GM12873 (cell line): ENCODE data around the gene ADGRG1.

Experiments
- CTCF ChIP-seq: IDR thresholded peaks from 2 replicates; pipeline ENCODE4 v1.5.1; 2012; ENCODE audit warnings: low read depth, mild to moderate bottlenecking, moderate library complexity, low read length, control low read depth; ENCODE audit not compliant: insufficient read depth; ENCODE audit errors: missing control alignments

The ADGRG1 gene

DNA sequence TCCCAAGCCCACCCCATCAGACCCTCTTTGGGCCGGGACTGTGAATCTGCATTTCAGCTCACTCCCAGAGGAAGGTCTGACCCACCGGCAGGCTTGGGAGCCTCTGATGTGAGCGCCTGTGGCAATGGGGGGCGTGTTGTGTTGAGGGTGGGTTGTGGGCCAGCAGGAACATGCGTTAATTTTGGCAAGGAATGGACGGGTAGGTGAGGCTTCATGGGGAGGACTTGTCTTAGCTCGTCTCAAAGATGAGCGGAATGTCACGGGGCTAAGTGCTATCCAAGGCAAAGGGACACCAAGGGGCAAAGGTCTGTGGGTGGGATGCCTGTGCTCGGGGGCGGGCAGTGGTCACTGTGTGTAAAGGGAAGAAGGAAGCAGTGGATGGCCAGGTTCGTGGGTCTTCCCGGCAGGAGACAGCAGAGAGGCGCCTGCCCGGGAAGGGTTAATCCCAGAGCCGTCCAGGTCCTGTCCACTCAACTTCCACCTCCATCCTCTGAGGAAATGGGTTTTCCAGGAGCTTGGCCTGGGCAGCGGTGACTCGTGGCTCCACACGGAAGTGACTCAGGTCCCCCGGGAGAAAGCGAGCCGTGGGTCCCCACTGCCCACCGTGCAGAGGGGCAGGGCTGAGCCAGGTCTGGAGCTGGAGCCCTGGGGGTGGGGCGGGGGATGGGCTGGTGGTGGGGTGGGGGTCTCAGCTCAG, 17.4 kb downstream of the ADGRG1 start:
- TF ChIP-seq CTCF: no peak

DNA sequence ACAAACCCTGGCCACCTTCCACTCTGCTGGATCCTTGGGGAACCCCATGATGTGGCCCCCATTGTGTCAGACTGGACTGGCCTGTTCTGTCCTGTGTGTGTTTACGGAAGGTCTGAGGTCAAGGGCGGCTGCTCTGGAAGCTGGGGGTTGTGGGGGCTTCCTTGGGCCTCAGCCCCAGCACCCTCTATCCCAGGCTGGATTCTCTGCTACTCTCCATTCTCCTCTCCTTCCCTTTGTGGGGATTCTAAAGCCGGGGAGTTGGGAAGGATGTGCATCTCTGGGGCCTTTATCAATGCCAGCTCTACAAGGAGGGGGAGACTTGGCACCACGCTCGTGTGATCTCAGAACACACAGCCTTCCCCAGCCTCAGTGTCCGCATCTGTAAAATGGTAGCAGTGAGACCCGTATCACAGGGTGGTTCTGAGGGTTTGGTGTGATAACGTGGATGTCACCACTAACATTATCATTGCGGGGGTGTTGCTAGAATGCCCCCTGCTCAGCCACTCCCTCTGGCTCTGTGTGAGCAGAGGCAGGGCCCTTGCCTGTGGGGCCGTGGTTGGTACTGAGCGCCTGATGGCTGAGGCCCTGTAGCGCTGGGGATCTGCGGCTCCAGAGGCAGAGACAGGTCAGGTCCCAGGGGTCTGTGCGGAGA, 18.1 kb downstream of the ADGRG1 start:
- TF ChIP-seq CTCF: no peak

- TF ChIP-seq CTCF: no peak
These were observed 18.9 kb downstream of the ADGRG1 start for GRCh38 chr16:57647136-57647875.

DNA sequence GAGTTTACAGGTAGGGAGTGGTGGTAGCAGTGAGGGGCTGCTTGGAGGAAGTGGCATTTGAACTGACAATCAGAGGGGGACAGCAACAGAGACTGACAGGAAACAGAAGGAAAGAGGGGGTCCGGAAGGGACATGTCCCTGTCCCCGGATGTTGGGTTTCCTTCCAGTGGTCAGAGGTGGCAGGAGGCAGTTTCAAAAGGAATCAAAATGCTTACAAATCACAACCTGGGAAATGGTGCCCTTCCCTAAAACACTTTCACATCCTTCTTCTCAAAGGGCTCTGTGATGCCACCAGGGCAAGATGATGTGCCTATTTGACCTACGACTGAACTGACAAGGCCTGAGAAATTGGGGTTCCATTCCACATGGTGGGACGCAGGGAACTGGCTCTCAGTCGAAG, 19.7 kb downstream of the ADGRG1 start:
- no peak for TF ChIP-seq CTCF

GRCh38 chr16:57648581-57649442, 20.4 kb downstream of the ADGRG1 start:
- peak; percentile 100 for TF ChIP-seq CTCF

DNA sequence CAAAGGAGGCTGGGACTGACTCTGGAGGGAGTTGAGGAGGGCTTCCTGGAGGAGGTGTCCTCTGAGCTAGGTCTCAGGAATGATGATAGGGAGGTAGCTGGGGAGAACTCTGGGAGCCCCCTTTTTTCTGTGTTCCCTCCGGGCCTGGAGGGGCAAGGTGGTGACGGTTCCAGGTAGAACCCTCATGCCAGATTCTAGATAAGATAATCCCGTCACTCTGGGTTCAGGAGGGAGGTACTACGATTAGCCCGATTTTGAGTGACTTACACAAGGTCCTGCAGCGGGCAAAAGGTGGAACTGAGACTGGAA, 21.0 kb downstream of the ADGRG1 start:
- no peak for TF ChIP-seq CTCF
